Measurements from ENCODE around the gene DNMT3A.
"Not testable (repeated sequence)": the region's sequence is repeated elsewhere in the genome, so short reads cannot be mapped to it uniquely, and the experiment has no call there.

The DNMT3A gene

GRCh38 chr2:25285265-25286024 is 56.3 kb downstream of the DNMT3A start:
- DNase-seq (ENCODE audit: low read depth, low spot score), result no peak

GRCh38 chr2:25284756-25285155 is 57.0 kb downstream of the DNMT3A start:
- DNase-seq (ENCODE audit: low read depth, low spot score), result no peak

- no peak for DNase-seq (ENCODE audit: low read depth, low spot score)
Measured at GRCh38 chr2:25283921-25284320, 57.8 kb downstream of the DNMT3A start.

GRCh38 chr2:25281941-25282340 is 59.8 kb downstream of the DNMT3A start:
- no peak for DNase-seq (ENCODE audit: low read depth, low spot score)

- no peak for DNase-seq (ENCODE audit: low read depth, low spot score)
Measured at GRCh38 chr2:25281522-25281921, 60.2 kb downstream of the DNMT3A start.

- no peak for DNase-seq (ENCODE audit: low read depth, low spot score)
Measured at GRCh38 chr2:25280051-25280687, 61.6 kb downstream of the DNMT3A start.

- no peak for DNase-seq (ENCODE audit: low read depth, low spot score)
Measured at GRCh38 chr2:25279091-25279651, 62.6 kb downstream of the DNMT3A start.

GRCh38 chr2:25276569-25277465 is 64.9 kb downstream of the DNMT3A start:
- no peak for DNase-seq (ENCODE audit: low read depth, low spot score)

GRCh38 chr2:25275575-25275965 is 66.2 kb downstream of the DNMT3A start:
- no peak for DNase-seq (ENCODE audit: low read depth, low spot score)

- no peak for DNase-seq (ENCODE audit: low read depth, low spot score)
Measured at GRCh38 chr2:25274868-25275574, 66.7 kb downstream of the DNMT3A start.

GRCh38 chr2:25273985-25274535 is 67.7 kb downstream of the DNMT3A start:
- no peak for DNase-seq (ENCODE audit: low read depth, low spot score)

- DNase-seq (ENCODE audit: low read depth, low spot score), result not testable (repeated sequence)
Measured at GRCh38 chr2:25272705-25273104, 69.0 kb downstream of the DNMT3A start.

GRCh38 chr2:25270061-25270460 is 71.7 kb downstream of the DNMT3A start:
- no peak for DNase-seq (ENCODE audit: low read depth, low spot score)

GRCh38 chr2:25269233-25269632 is 72.5 kb downstream of the DNMT3A start:
- no peak for DNase-seq (ENCODE audit: low read depth, low spot score)

GRCh38 chr2:25268139-25268538 is 73.6 kb downstream of the DNMT3A start:
- DNase-seq (ENCODE audit: low read depth, low spot score), result no peak

- no peak for DNase-seq (ENCODE audit: low read depth, low spot score)
Measured at GRCh38 chr2:25266399-25266798, 75.3 kb downstream of the DNMT3A start.

GRCh38 chr2:25265802-25266201 is 75.9 kb downstream of the DNMT3A start:
- no peak for DNase-seq (ENCODE audit: low read depth, low spot score)

- DNase-seq (ENCODE audit: low read depth, low spot score), result no peak
Measured at GRCh38 chr2:25265001-25265400, 76.7 kb downstream of the DNMT3A start.

- no peak for DNase-seq (ENCODE audit: low read depth, low spot score)
Measured at GRCh38 chr2:25262288-25262687, 79.4 kb downstream of the DNMT3A start.

GRCh38 chr2:25259737-25260124 is 82.0 kb downstream of the DNMT3A start:
- peak; percentile 98 for DNase-seq (ENCODE audit: low read depth, low spot score)
